Islet precursor cell (in vitro differentiated cells): Measurements from ENCODE around the gene STARD9.
"Not testable (repeated sequence)": the region's sequence is repeated elsewhere in the genome, so short reads cannot be mapped to it uniquely, and the experiment has no call there.

Source experiments
- DNase-seq: peaks from one replicate; pipeline ENCODE4 v3.0.0-alpha.2; 2018

STARD9 gene

DNA sequence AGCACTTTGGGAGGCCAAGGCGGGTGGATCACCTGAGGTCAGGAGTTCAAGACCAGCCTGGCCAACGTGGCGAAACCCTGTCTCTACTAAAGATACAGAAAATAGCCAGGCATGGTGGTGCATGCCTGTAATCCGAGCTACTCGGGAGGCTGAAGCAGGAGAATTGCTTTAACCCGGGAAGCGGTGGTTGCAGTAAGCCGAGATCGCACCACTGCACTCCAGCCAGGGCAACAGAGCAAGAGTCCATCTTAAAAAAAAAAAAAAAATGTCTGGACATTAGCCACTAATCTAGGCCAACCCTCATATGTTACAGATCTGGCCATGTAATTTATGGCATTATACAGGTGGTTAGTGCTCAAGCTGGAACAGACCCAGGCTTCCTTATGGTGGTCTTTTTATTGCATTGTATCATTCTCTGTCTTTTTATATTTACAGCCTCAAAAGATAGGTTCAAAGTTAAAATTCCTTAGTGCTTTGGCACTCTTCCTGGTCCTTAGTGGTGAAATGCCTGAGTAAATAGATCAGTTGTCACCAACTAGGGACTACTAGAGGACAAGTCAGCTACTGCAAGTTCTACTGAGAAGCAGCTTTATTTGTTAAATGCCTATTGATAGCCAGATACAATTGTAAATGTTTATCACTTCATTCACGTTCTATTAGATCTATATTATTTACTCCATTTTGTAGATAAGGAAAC is 16.0 kb downstream of the STARD9 start:
- DNase-seq, result peak; percentile 20

DNA sequence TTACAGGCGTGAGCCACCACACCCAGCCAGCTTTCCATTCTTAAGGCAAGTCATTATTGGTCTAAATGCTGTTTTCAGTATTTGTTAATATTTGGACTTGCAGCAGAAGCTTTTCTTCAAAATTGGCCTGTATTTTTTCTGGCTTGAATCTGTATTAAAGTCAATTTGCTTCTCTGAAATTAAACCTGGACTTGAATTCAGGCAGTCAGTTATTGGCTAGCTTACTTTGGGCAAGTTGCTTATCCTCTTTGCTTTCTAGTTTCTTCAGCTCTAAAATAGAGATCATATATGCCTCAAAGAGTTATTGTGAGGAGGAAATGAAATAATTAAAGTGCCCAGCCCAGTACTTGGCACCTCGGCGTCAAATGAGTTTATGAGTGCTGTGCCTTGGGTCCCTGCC is 17.3 kb downstream of the STARD9 start:
- no peak for DNase-seq

DNA sequence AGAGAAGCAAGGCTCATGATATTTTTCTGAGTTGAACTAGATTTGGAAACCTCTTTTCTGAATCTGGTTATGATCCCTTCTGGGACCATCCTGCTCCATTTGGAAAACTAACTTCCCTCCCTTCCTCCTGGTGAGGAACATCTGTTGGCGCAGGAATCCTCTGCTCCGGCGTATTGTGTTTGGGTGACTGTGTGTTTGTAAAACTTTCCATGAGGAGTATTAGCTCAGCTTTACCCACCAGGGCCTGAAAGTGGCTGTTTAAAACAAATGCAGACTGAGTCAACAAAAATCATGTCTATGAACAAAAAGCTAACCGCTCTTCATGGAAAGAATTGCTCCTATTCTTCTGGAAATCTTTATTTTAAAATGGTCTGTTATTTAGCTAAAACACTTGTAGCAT is 17.7 kb downstream of the STARD9 start:
- no peak for DNase-seq

DNA sequence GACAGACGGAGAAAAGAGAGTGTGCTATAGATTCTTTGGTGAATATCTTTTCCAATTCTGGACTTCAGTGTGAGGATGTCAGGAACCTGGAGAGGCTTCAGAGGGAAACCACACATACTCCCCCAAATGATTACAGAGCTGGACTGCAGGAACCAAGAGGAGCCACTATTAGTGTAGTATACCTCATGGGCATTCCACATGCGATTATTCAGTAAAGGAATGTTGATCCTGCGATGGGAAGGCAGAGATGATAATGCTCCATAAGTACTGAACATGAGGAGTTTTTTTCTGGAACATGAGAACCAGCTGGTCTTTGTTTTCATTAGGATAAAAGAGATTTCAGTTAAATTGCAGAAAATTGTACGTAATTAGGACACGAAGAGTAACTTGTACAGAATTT is 18.7 kb downstream of the STARD9 start:
- DNase-seq, result no peak

DNA sequence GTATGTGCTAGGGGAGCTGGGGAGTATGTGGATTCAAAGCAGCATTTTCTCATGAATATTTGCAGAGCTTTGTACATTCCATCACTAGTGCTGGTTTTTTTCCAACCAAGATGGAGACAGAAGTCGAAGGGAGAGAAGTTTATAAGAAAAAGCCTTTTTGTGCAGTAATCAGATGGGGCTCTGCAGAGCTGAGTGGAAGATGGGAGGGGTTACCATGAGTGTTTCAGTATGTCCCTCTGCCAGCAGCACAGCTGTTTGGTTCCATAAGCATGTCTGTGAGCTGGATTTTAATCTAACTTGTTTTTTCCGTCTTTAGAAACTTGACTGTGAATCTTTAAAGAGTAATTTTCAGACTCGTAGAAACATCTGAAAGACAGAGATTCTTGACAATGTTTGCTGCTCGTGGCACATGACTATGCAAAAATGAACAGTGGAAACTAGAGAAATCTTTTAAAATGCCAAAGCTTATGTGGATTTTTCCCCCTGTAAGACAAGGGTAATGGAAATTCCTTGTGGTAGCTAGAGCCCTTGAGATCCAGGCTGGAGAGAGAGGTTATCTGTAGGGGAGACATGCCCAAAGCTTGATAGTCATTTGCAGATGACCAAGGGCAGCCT is 20.3 kb downstream of the STARD9 start:
- no peak for DNase-seq

DNA sequence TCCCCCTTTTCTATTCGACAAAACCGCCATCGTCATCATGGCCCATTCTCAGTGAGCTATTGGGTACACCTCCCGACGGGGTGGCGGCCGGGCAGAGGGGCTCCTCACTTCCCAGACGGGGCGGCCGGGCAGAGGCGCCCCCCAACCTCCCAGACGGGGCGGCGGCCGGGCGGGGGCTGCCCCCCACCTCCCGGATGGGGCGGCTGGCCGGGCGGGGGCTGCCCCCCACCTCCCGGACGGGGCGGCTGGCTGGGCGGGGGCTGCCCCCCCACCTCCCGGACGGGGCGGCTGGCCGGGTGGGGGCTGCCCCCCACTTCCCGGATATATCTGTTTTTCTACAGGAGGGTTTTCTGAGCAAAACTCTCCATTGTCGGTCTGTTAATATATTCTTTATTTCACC is 25.9 kb downstream of the STARD9 start:
- not testable (repeated sequence) for DNase-seq

DNA sequence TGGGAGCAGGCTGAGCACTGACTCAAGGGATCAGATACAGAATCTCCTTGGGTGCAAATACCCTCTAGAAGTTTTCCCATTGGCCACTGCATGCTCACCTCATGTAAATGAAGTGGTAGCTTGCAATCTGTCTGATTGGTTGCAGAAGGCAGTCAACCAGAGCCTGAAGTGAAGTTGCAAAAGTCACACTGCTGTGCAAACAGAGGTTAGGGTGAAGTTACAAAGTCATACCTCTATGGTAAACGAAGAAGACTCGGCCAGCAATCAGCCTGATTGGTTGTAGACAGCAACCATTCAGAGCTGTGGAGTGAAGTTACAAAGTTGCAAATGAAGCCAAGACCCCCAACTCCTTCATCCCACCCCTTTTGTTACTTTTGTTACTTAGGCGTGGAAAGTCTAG is 27.1 kb downstream of the STARD9 start:
- no peak for DNase-seq

DNA sequence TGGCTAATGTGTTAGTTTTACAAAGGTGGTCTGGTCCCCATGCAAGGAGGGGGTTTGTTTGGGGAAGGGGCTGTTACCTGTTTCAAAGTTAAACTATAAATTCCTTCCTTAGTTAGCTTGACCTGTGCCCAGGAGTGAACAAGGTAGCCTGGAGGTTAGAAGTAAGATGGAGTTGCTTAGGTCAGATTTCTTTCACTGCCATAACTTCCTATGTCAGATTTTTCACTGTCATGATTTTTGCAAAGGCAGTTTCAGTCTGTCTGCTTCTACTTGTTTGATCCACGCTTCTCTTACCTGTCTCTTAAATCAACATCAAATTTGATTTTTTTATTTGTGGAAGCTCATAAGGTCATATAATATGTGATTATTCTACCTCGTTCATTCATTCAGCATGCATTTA is 28.6 kb downstream of the STARD9 start:
- no peak for DNase-seq

DNA sequence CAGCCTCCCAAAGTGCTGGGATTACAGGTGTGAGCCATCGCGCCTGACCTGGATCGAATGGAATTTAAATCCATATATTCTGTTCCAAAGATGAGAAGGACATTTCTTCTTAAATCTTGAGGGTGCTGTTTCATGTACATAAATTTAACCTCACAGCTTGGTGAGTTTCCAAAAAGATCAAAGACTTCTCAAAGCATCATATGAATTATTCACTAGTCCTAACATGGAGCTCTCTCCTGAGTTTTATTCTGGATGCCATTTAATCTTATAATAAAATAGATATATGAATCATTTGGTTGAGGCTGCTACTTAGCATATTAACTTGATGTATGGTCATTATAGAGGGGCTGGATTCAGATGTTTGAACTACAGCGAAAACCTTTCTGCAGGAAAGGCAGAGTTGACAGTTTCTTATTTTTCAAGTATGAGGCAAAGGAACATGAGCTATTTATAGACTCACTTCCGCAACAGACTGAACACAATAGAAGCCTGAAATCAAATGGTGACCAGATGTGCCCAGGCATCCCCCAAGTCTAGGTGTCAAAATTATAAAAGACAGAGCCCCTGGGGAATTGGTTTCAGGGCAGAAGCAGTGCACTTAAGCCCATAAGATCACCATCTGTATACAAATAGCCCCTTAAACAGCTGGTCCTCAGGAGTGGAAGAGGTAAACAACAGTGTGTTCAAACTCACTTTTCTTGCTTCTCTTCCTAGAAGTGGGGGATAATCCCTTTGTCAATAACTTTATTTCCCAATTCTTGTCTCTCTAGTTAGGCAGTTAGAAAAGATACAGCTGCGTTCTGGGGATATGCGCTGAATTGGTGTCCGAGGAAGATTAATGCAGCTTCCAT is 29.7 kb downstream of the STARD9 start:
- no peak for DNase-seq

DNA sequence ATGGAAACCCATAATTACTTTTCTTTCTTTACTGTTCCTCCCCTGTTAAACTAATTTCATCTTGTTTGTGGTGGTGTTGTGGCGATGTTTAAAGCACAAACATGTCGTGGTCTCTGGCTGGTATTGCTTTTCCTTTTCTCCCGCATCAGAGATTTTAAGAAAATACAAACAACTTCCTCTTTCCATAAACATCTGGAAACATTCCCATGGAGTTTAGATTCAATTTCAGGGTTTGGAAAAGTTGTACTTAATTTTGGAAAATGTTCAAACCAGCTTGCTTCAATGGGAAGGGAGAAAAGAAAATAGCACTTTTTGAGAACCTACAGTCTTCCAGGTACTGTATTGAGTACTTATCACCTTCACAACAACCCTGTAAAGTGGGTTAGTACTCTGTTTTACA is 30.4 kb downstream of the STARD9 start:
- DNase-seq, result no peak

DNA sequence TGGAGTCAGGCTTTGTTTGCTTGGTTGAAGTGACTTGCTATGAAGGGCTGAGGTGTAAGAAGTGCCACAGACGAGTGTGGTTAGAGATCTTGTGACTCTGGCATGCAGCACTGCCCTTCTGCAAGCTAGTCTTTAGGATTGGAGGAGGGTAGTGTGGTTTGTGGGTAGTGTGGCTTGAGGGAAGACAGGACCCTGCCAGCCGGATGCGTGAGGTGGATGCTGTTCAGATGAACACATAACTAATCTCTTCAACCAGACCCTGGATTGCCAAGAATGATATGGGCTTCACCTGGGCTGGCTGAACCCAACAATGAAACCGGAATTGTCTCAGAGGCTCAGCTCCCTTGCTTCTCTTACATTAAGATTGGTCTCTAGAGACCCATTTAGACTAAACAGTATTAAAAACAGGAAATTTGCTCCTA is 32.7 kb downstream of the STARD9 start:
- peak; percentile 63 for DNase-seq

DNA sequence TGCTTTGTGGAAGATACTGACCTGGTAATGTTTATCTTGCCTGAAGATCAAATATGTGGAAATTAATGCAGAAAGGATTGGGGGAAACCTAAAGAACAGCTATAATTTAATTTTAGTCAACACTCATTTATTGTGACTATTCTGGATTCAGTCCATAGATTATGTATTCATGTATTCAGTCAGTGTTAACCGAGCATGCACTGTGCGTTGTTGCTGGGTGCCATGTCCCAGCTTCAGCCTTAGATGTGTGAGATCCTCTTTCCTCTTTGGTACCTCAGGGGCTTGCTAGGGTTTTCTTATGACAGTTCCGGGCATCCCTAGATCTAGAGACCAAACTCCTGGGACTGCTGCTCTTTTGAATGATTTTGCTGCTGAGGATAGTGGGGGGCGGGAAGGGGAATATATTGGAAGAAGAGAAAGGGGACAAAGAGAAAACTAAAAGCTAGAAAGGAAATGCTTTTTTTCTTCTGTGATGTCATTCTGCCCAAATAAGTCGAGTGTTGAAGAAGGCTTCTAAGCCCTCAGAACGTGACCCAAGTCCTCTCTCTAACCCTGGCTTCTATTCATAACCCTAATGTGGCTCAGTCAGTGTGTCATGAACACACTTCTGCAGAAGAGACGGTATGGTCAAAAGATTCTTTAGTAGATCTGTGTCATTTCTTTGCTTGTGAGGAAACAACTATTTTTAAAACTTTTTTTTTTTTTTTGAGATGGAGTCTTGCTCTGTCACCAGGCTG is 33.5 kb downstream of the STARD9 start:
- no peak for DNase-seq

DNA sequence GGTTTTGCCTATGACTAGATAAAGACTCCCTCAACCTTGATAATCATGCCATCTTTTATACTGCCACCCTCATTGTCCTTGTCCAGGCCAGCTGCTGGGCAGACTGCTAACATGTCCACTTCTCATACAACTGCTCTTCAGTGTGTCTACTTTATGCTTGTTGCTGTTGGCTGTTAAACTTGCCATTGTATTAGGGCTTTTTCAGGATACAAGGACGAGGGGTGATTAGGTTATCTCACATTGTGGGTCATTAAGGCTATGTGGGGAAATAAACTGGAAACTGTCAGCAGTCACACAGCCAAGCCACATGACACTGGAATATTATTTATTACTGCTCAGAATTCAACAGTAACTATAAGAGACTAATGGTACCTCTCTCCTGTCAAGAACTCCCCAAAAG is 36.1 kb downstream of the STARD9 start:
- DNase-seq, result no peak

DNA sequence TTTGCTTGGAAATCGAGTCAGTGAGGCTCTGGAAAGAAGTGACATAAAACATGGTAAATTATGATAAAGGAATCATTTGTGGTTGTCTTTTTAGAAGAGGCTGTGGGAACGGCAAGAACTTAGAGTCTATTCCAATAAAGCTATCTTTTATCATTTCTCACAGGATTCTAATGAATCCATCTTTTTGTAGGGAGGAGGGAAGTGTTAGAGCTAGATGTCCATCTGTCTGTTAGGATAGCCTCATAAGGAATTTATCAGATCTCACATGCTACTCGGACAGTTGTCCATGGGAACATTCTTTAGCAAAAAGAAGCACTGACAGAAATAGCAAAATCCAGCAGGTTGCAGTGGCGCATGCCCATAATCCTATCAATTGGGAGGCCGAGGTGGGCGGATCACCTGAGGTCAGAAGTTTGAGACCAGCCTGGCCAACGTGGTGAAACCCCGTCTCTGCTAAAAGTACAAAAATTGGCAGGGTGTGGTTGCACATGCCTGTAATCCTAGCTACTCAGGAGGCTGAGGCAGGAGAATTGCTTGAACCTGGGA is 37.0 kb downstream of the STARD9 start:
- DNase-seq, result no peak

DNA sequence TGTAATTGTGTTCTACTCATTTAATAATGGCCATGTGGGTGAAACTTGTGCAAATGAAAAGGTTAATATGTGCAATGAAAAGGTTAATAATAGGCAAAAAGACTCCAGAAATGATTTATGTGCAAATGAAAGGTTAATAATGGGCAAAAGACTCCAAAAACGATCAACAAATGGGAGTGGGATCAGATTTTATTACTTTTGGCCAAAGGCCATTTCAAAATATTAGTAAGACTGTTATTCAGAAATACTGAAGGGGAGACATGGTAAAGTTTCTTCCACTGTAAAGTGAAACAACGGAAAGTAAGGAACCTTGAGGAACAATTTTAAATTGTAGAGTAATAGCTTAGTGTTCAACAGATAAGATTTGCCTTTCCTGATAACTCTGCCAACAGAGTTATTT is 40.7 kb downstream of the STARD9 start:
- DNase-seq, result no peak

DNA sequence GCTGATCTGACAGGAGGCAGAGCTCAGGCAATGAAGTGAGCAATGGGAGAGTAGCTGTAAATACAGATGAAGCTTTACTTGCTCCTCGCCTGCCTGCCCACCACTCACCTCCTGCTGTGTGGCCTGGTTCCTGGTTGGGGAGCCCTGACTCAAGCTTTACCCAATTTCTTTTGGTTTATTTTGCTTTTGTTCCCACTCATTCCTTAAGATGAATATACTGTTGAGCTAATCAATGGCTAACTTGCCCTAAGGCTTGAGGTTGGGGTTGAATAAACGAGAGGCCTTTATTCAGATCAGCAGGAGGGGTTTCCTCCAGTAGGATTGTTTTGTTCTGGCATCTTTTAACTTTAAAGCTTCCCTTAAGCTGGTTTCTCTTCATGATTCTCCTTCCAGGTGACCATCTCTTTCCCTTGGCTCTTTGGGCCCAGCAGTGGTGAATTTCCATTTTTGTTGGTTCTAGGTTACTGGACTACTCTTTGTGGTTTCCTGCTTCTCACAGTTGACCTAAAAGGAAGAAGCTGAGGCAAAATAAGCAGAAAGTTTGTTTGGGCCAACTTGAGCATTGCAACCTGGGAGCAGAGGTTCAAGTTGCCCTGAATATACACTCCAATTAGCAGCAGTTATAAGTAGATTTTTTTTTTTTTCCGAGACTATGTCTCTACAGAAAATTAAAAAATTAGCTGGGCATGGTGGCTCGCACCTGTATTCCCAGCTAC is 44.4 kb downstream of the STARD9 start:
- DNase-seq, result no peak

DNA sequence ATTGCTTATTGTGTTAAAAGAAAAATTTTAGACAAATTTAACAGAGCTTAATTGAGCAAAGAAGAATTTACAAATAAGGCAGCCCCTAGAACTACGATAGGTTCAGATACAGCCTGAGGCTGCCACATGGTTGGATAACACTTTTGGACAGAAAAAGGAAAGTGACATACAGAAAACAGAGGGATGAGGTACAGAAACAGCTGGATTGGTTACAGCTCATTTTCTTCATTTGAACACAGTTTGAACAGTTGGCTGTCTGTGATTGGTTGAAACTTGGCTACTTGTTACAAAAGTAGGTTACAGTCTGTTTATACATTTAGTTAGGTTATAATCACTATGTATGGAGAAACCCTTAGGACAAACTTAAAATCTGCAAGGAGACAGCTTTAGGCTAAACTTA is 46.0 kb downstream of the STARD9 start:
- DNase-seq, result no peak

DNA sequence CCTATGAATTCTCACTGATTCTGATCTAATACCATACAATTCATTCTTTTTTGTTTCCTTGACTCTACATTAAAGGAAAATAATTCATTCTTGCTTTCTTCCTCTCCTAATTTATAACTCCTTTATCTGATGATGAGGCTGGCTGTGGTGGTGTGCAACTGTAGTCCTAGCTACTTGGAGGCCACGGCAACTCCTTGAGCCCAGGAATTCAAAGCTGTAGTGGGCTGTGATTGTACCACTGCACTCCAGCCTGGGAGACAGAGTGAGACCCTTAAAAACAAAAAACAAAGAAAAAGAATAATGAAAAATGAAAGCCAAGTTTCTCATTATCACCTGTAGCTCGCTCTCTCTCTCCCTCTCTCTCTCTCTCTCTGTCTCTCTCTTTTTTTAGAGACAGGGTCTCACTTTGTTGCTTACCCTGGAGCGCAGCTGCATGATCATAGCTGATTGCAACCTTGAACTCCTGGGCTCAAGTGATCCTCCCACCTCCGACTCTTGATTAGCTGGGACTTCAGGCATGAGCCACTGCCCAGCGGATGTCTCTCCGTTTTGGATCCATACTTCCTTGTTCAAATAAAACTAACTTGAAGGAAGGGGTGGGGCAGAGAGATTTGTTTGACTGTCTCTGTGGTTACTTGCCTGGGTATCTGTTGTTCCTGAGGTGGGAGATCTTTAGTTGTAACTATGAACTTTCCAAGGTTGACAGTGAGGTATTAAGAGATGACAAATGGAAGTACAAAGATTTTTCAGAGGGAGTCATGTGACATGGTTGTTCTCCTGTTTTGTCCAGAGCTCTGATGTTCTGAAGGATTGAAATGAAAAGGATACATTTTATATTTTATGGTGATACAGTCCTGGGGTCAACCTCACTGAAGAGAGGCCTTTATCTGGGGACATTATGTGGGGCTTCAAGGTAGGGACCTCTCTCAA is 46.9 kb downstream of the STARD9 start:
- DNase-seq, result no peak

DNA sequence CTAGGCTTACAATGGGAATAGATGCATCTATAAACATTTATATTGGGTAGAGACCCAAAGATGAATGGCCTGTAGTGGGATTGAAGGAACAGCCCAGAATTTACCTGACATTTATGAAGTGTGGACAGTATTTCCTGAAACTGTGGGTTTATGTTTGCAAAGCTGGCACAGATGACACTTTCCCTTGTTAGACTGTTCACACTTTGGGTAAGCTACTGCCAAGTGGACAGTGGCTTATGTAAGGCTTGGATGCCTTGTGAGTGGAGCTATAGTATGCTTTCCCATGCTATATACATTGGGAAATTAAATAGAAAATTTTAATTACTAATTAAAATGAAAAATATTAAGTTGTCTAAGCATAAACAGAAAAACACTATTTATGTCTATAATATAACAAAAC is 48.5 kb downstream of the STARD9 start:
- DNase-seq, result no peak

DNA sequence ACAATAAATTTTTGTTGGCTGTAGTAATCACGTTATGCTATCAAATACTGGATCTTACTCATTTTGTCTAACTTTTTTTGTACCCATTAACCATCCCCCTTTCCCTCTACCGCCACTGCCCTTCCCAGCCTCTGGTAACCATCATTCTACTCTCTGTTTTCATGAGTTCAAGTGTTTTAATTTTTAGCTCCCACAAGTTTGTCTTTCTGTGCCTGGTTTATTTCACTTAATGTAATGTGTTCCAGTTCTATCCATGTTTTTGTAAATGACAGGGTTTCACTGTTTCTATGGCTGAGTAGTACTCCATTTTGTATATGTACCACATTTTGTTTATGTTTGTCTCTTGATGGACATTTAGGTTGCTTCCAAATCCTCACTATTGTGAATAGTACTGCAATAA is 52.1 kb downstream of the STARD9 start:
- DNase-seq, result no peak

DNA sequence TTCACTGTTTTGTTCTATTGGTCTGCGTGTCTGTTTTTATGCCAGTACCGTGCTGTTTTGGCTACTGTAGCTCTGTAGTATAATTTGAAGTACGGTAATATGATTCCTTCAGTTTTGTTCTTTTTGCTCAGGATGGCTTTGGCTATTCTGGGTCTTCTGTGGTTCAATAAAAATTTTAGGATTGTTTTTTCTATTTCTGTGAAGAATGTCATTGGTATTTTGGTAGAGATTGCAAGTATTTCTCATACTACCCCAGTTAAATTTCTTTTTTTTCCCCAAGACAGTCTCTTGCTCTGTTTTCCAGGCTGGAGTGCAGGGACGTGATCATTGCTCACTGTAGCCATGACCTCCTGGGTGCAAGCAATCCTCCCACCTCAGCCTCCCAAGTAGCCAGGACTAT is 53.4 kb downstream of the STARD9 start:
- DNase-seq, result no peak
